GM18517 (cell line): ENCODE results near the gene INO80.

ENCODE experiments used
- ATAC-seq: cut with Tn5 transposase; IDR thresholded peaks from one replicate; pipeline ENCODE4 v1.9.1; 2021; ENCODE audit warnings: mild to moderate bottlenecking, moderate library complexity; ENCODE audit not compliant: unreplicated experiment

INO80 gene

GRCh38 chr15:41048852-41049251, 67.2 kb downstream of the INO80 start:
- no peak for ATAC-seq

GRCh38 chr15:41048397-41048796, 67.7 kb downstream of the INO80 start:
- ATAC-seq: no peak

GRCh38 chr15:41047474-41047873, 68.6 kb downstream of the INO80 start:
- no peak for ATAC-seq

- no peak for ATAC-seq
Measured at GRCh38 chr15:41043276-41043951, 72.7 kb downstream of the INO80 start.

- ATAC-seq: no peak
Measured at GRCh38 chr15:41042851-41043250, 73.2 kb downstream of the INO80 start.

GRCh38 chr15:41039121-41039520, 77.0 kb downstream of the INO80 start:
- ATAC-seq: no peak

GRCh38 chr15:41032079-41032328, 84.1 kb downstream of the INO80 start:
- no peak for ATAC-seq

GRCh38 chr15:41031232-41032078, 84.6 kb downstream of the INO80 start:
- no peak for ATAC-seq

- no peak for ATAC-seq
Measured at GRCh38 chr15:41028853-41029252, 87.2 kb downstream of the INO80 start.

- no peak for ATAC-seq
Measured at GRCh38 chr15:41025393-41025792, 90.7 kb downstream of the INO80 start.

GRCh38 chr15:41024885-41025284, 91.2 kb downstream of the INO80 start:
- ATAC-seq: no peak

GRCh38 chr15:41024131-41024530, 91.9 kb downstream of the INO80 start:
- ATAC-seq: no peak

GRCh38 chr15:41022487-41023090, 93.5 kb downstream of the INO80 start:
- no peak for ATAC-seq

GRCh38 chr15:41020829-41021228, 95.3 kb downstream of the INO80 start:
- ATAC-seq: no peak

- no peak for ATAC-seq
Measured at GRCh38 chr15:41020311-41020710, 95.8 kb downstream of the INO80 start.

- ATAC-seq: no peak
Measured at GRCh38 chr15:41019174-41019573, 96.9 kb downstream of the INO80 start.

GRCh38 chr15:41018534-41018933, 97.5 kb downstream of the INO80 start:
- no peak for ATAC-seq

- no peak for ATAC-seq
Measured at GRCh38 chr15:41017066-41017735, 98.9 kb downstream of the INO80 start.

- no peak for ATAC-seq
Measured at GRCh38 chr15:41013691-41014414, 102.2 kb downstream of the INO80 start.

- no peak for ATAC-seq
Measured at GRCh38 chr15:41011055-41011815, 104.8 kb downstream of the INO80 start.
